Esophagus (tissue), 2 donors: ENCODE measurements around the gene RAB40C. TPM values are rescaled to one million over a fixed set of nuclear protein-coding genes. Genes with fewer than 3 reads are reported as not detected.

Experiments used
- H3K27ac ChIP-seq, 2 donors: one replicate each; pipeline ENCODE4 v1.5.1; 2013; ENCODE audit warnings: low read depth in 2 of 2, mild to moderate bottlenecking in 2 of 2, inconsistent platforms in 1 of 2, low read length in 1 of 2, moderate library complexity in 1 of 2
- H3K27me3 ChIP-seq, 2 donors: one replicate each; pipeline ENCODE4 v1.6.1; 2013; ENCODE audit warnings: low read length in 2 of 2, control low read depth in 1 of 2, mild to moderate bottlenecking in 1 of 2; ENCODE audit not compliant: insufficient read depth in 2 of 2, control insufficient read depth in 1 of 2
- H3K36me3 ChIP-seq, 2 donors: one replicate each; pipeline ENCODE4 v1.6.1; 2013; ENCODE audit warnings: low read length in 1 of 2; ENCODE audit not compliant: control insufficient read depth in 2 of 2, insufficient read depth in 2 of 2
- H3K4me1 ChIP-seq, 2 donors: one replicate each; pipeline ENCODE4 v1.6.1; 2013; ENCODE audit warnings: low read length in 1 of 2; ENCODE audit not compliant: control insufficient read depth in 2 of 2, insufficient read depth in 2 of 2
- H3K4me3 ChIP-seq, 2 donors: one replicate each; pipeline ENCODE4 v1.5.1; 2013; ENCODE audit warnings: low read length in 2 of 2, mild to moderate bottlenecking in 2 of 2, low read depth in 1 of 2, moderate library complexity in 1 of 2
- H3K9me3 ChIP-seq, 2 donors: one replicate each; pipeline ENCODE4 v1.6.1; 2013; ENCODE audit warnings: mild to moderate bottlenecking in 2 of 2, low read depth in 1 of 2, low read length in 1 of 2, moderate library complexity in 1 of 2; ENCODE audit not compliant: control insufficient read depth in 2 of 2, insufficient read depth in 1 of 2
- WGBS, 2 donors: extraction: QIAGEN DNeasy Blood & Tissue Kit; methylation state at CpG; one replicate each; pipeline ENCODE4 v1.1.7; 2013; 5-methylcytosine and 5-hydroxymethylcytosine counted together
- polyA plus RNA-seq, 2 donors: library from polyadenylated mRNA; stranded (reverse); fragments of 200-250 nt; gene quantifications; one replicate each; pipeline ENCODE4 v1.2.3, GENCODE V29; 2013
- donor health status: healthy with polysubstance abuse.
- donor health status: Bipolar disorder and iron deficiency.

RAB40C gene
- polyA plus RNA-seq, 2 donors = 18.1 to 42.4 TPM

- no peak overlapping the region for H3K4me3 ChIP-seq
- H3K27me3 ChIP-seq = peaks cover 0 to 21% of the 10 kb centered on the region in 2 donors
- no peaks in the 10 kb centered on the region for H3K9me3 ChIP-seq
- no peaks in the 10 kb centered on the region for H3K36me3 ChIP-seq
- no peak overlapping the region for H3K27ac ChIP-seq
- 66 to 80% methylated on average over 12 to 15 of the region's 15 CpGs for WGBS, 2 donors
- H3K4me1 ChIP-seq = peaks cover 6 to 10% of the 10 kb centered on the region in 2 donors
These were observed 30.9 kb upstream of the RAB40C start for GRCh38 chr16:559021-559380.

GRCh38 chr16:559411-560203 is 30.3 kb upstream of the RAB40C start:
- no peaks in the 10 kb centered on the region for H3K9me3 ChIP-seq
- H3K27me3 ChIP-seq = peaks cover 0 to 21% of the 10 kb centered on the region in 2 donors
- 9 to 17% methylated on average over 56 to 62 of the region's 62 CpGs for WGBS, 2 donors
- H3K4me3 ChIP-seq = peak overlapping the region in 1 of 2 donors; percentile 13
- H3K36me3 ChIP-seq = no peaks in the 10 kb centered on the region
- peaks cover 4 to 9% of the 10 kb centered on the region in 2 donors for H3K4me1 ChIP-seq
- H3K27ac ChIP-seq = no peak overlapping the region

- no peaks in the 10 kb centered on the region for H3K9me3 ChIP-seq
- peaks cover 0 to 21% of the 10 kb centered on the region in 2 donors for H3K27me3 ChIP-seq
- no peak within 1 kb of the TSS for H3K27ac ChIP-seq
- no peaks in the 10 kb centered on the region for H3K36me3 ChIP-seq
- peak within 1 kb of the TSS in 1 of 2 donors; percentile 13 for H3K4me3 ChIP-seq
- H3K4me1 ChIP-seq = peaks cover 5 to 6% of the 10 kb centered on the region in 2 donors
- 2% methylated on average over 41 to 84 of the region's 84 CpGs for WGBS, 2 donors
These were observed 29.6 kb upstream of the RAB40C start, which contains the start of gene PRR35 for GRCh38 chr16:560204-560700. Gene PRR35 (plus strand): TSS chr16:560394. CDS start chr16:563295, 2,901 bp downstream.

- Histone ChIP-seq H3K27me3 (peaks cover 0 to 21% of the 10 kb centered on the region in 2 donors), H3K4me1 (peaks cover 5 to 6% of the 10 kb centered on the region in 2 donors), H3K9me3 (no peaks in the 10 kb centered on the region), H3K4me3 (peak overlapping the region in 1 of 2 donors; percentile 13), H3K27ac (no peak overlapping the region), H3K36me3 (no peaks in the 10 kb centered on the region)
- WGBS, 2 donors = 16 to 20% methylated on average over 23 to 54 of the region's 54 CpGs
These were observed 29.0 kb upstream of the RAB40C start for GRCh38 chr16:560701-561412.

- Histone ChIP-seq H3K9me3 (no peaks in the 10 kb centered on the region), H3K27me3 (peaks cover 0 to 21% of the 10 kb centered on the region in 2 donors), H3K4me3 (no peak overlapping the region), H3K27ac (no peak overlapping the region), H3K36me3 (no peaks in the 10 kb centered on the region), H3K4me1 (peaks cover 6% of the 10 kb centered on the region in 2 donors)
- 59 to 63% methylated on average over 11 to 15 of the region's 15 CpGs for WGBS, 2 donors
These were observed 28.5 kb upstream of the RAB40C start for GRCh38 chr16:561413-561794.

GRCh38 chr16:561957-562938 is 27.6 kb upstream of the RAB40C start:
- no peaks in the 10 kb centered on the region for H3K36me3 ChIP-seq
- H3K9me3 ChIP-seq = no peaks in the 10 kb centered on the region
- WGBS, 2 donors = 79 to 80% methylated on average over 43 of the region's 43 CpGs
- H3K27me3 ChIP-seq = peaks cover 0 to 21% of the 10 kb centered on the region in 2 donors
- H3K27ac ChIP-seq = no peak overlapping the region
- peaks cover 10 to 14% of the 10 kb centered on the region in 2 donors for H3K4me1 ChIP-seq
- H3K4me3 ChIP-seq = no peak overlapping the region

- peaks cover 0 to 2% of the 10 kb centered on the region in 2 donors for H3K9me3 ChIP-seq
- WGBS, 2 donors = 77 to 78% methylated on average over 30 of the region's 30 CpGs
- H3K36me3 ChIP-seq = no peaks in the 10 kb centered on the region
- H3K4me3 ChIP-seq = no peak overlapping the region
- peaks cover 0 to 21% of the 10 kb centered on the region in 2 donors for H3K27me3 ChIP-seq
- no peak overlapping the region for H3K27ac ChIP-seq
- peaks cover 10 to 20% of the 10 kb centered on the region in 2 donors for H3K4me1 ChIP-seq
These were observed 26.7 kb upstream of the RAB40C start for GRCh38 chr16:563072-563644.

- 80 to 84% methylated on average over 42 of the region's 42 CpGs for WGBS, 2 donors
- H3K9me3 ChIP-seq = peaks cover 0 to 2% of the 10 kb centered on the region in 2 donors
- H3K36me3 ChIP-seq = no peaks in the 10 kb centered on the region
- H3K27ac ChIP-seq = no peak overlapping the region
- H3K27me3 ChIP-seq = peaks cover 0 to 12% of the 10 kb centered on the region in 2 donors
- peaks cover 8 to 29% of the 10 kb centered on the region in 2 donors for H3K4me1 ChIP-seq
- H3K4me3 ChIP-seq = no peak overlapping the region
These were observed 25.0 kb upstream of the RAB40C start for GRCh38 chr16:564690-565418.
